ENCODE data around the gene SSC5D. TPM values are rescaled to one million over a fixed set of nuclear protein-coding genes. Genes with fewer than 3 reads are reported as not detected.
A peak's percentile ranks its signal among the peaks of the same experiment; 100 is the strongest.

SSC5D gene
- total and polyA plus RNA-seq, 2 experiments from 2014 or later = 0.23 to 0.69 TPM

GRCh38 chr19:55461974-55462626 lies 26.1 kb upstream of the SSC5D start:
- Histone ChIP-seq H3K4me3 (peak overlapping the region; percentile 42), H3K4me1 (ENCODE audit: insufficient read depth) (peaks cover 26% of the 10 kb centered on the region), H3K36me3 (ENCODE audit: insufficient read depth) (no peaks in the 10 kb centered on the region), H2AFZ (0 out of 2 replicates have a peak overlapping the region, but pooled peaks have one; percentile 40), H3K79me2 (replicated peaks; ENCODE audit: insufficient read depth) (peaks cover 21% of the 10 kb centered on the region), H4K20me1 (replicated peaks; ENCODE audit: insufficient read depth) (no peaks in the 10 kb centered on the region; the same call in none of the 2 replicates), H3K27me3 (ENCODE audit: insufficient read depth) (no peaks in the 10 kb centered on the region), H3K9me2 (ENCODE audit: insufficient read depth) (no peaks in the 10 kb centered on the region), H3F3A (replicated peaks; ENCODE audit: low read depth) (peaks cover 19% of the 10 kb centered on the region; the same call in 1 of the 2 replicates), H3K4me2 (peak overlapping the region; percentile 68; the same call in 1 of the 2 replicates), H3K27ac (ENCODE audit: low read depth) (no peak overlapping the region)
- peak overlapping the region; percentile 91 for H3K4me3 Mint-ChIP-seq
- peaks cover 34% of the 10 kb centered on the region for H3K4me1 Mint-ChIP-seq
- peaks cover 2% of the 10 kb centered on the region; the same call in 1 of the 3 replicates for H3K36me3 Mint-ChIP-seq (ENCODE audit: low read depth)
- H3K27me3 Mint-ChIP-seq (ENCODE audit: insufficient read depth, low read depth, poor library complexity) = peaks cover 19% of the 10 kb centered on the region
- no peak for TF ChIP-seq STAT1 (IDR thresholded peaks at IDR 0.05; ENCODE audit: unreplicated experiment)
- no peak for TF ChIP-seq POLR2AphosphoS5 (IDR thresholded peaks at IDR 0.05; ENCODE audit: low read depth)
- no peak for TF ChIP-seq CTCF (conservative IDR thresholded peaks at IDR 0.05; ENCODE audit: low read depth in 2 of 2)
- no peak for TF ChIP-seq ETS1 (IDR thresholded peaks at IDR 0.05)
- no peak for TF ChIP-seq JUNB (IDR thresholded peaks at IDR 0.05; ENCODE audit: unreplicated experiment)
- TF ChIP-seq EZH2phosphoT487 (IDR thresholded peaks at IDR 0.05; ENCODE audit: unreplicated experiment) = no peak
- TF ChIP-seq ZNF462 (CRISPR knock-in tag; IDR thresholded peaks at IDR 0.05) = no peak
- TF ChIP-seq NANOG (IDR thresholded peaks at IDR 0.05; ENCODE audit: borderline replicate concordance) = no peak
- TF ChIP-seq REST (IDR thresholded peaks at IDR 0.05; ENCODE audit: unreplicated experiment) = no peak
- TF ChIP-seq CREB1 (CRISPR knock-in tag; IDR thresholded peaks at IDR 0.05; ENCODE audit: low read depth) = no peak
- no peak for TF ChIP-seq ZNF331 (CRISPR knock-in tag; IDR thresholded peaks at IDR 0.05; ENCODE audit: low read depth)
- no peak for TF ChIP-seq ZNF114 (CRISPR knock-in tag; IDR thresholded peaks at IDR 0.05)
- no peak for TF ChIP-seq EZH2 (IDR thresholded peaks at IDR 0.05; ENCODE audit: low read depth, unreplicated experiment)
- ATAC-seq = no peak; the same call in 2 of the 3 replicates
- peaks cover 3% of the 10 kb centered on the region; the same call in 1 of the 3 replicates for H3K9me3 Mint-ChIP-seq
- no peak overlapping the region for H3K27ac Mint-ChIP-seq
- no peak for DNase-seq (ENCODE audit: low spot score)
